GM19023 (cell line): ENCODE data around the gene CDC45.
"Not testable (repeated sequence)": the region's sequence is repeated elsewhere in the genome, so short reads cannot be mapped to it uniquely, and the experiment has no call there.

Experiments
- ATAC-seq: cut with Tn5 transposase; IDR thresholded peaks from one replicate; pipeline ENCODE4 v1.9.1; 2021; ENCODE audit warnings: mild to moderate bottlenecking, moderate library complexity; ENCODE audit not compliant: unreplicated experiment

CDC45 gene

DNA sequence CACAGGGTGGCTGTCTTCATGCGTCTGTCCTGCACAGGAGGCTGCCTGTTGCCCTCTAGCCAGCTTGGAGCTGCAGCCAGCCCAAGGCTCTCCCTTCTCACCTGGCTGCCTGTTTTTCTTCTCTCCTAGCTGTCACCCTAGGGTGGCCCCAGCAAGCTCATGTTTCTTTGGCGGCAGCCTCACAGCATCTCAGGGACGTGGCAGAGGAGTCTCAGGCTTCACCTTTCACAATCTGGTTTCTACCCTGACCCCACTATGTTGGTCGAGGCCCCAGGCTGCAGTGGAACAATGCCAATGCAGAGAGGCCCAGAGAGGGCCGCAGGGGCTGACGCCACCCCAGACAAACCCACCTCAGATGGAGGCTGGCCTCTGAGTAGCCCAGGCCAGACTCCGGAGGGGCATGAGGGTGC, 47.0 kb downstream of the CDC45 start:
- ATAC-seq: no peak

DNA sequence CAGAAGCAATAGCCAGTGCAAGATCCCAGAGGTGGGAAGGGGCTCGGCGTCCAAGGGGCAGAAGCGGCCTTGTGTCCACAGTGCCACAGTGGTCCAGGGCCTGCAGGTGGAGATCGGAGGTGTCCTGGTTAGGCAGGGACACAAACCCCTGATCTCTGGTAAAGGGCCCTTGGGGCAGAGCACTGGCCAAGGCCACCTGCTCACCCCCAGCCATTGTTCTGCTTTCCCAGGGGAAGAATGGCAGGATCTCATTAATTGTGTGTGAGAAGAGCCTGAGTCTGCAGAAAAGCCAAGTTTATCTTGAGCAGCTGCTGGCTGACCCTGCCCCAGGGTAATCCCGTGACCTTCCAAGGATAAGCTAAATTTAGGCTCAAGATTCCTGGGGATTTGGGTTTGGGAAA, 47.6 kb downstream of the CDC45 start:
- ATAC-seq: no peak

DNA sequence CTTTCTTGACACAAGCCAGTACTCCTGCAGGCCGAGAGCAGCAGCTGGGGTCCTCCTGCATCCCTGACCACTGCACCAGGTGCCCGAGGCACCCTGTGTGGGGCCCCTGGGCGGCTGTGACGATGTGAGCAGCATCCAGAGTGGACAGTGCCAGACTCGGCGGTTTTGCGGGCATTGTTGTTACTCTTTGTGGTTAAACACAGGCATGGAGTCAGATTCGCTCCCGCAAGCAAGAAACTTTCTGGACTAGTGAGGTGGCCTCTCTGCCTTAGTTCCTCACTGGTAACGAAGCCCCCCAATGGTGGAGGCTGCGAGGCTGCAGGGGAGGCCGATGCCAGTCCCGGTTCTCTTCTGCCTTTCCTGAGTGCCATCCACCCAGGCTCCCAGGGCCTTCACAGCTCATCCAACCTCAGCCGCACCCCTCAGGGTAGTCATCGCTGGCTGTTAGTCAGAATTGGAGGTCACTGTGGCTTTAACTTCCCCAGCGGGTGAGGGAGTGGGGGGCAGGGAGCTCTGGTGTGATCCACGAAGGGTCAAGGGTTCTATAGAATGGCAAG, 48.2 kb downstream of the CDC45 start:
- no peak for ATAC-seq

DNA sequence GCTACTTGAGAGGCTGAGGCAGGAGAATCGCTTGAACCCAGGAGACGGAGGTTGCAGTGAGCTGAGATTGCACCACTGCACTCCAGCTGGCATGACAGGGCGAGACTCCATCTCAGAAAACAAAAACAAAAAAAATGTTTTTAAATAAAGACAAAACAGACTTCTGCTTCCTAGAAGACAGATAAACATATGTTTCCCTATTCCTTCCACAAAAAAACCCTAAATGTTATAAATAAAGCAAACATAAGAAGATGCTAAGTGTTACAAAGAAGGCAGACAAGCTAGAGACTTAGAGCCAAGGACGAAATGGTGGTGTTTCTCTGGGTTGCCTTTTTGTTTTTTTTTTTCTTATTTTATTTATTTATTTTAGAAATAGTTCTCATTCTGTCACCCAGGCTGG, 50.1 kb downstream of the CDC45 start:
- ATAC-seq: no peak

DNA sequence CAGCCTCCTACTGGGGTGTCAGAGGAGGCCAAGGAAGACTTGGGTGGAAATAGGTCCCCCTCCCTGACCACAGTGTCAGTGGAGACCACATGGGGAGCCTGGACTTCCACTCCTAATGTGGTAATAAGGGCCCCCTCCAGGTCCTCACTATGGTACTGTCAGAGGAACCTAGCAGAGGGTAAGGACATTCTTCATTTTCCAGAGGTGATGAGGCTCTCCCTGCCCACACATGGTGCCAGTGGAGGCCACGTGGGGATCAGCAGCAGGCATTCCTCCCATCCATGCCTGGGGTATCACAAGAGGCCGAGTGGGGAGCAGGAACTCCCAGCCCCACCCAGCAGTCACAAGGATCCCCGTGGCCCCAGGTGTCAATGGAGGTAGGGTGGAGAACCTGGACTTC, 51.0 kb downstream of the CDC45 start:
- ATAC-seq: no peak

DNA sequence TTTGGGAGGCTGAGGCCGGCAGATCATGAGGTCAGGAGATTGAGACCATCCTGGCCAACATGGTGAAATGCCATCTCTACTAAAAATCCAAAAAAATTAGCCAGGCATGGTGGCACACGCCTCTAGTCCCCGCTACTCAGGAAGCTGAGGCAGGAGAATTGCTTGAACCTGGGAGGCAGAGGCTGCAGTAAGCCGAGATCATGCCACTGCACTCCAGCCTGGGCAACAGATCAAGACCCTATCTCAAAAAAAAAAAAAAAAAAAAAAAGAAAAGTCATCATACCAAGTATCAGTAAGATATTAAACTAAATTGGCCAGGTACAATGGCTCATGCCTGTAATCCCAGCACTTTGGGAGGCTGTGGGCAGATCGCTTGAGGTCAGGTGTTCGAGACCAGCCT, 51.6 kb downstream of the CDC45 start:
- not testable (repeated sequence) for ATAC-seq

DNA sequence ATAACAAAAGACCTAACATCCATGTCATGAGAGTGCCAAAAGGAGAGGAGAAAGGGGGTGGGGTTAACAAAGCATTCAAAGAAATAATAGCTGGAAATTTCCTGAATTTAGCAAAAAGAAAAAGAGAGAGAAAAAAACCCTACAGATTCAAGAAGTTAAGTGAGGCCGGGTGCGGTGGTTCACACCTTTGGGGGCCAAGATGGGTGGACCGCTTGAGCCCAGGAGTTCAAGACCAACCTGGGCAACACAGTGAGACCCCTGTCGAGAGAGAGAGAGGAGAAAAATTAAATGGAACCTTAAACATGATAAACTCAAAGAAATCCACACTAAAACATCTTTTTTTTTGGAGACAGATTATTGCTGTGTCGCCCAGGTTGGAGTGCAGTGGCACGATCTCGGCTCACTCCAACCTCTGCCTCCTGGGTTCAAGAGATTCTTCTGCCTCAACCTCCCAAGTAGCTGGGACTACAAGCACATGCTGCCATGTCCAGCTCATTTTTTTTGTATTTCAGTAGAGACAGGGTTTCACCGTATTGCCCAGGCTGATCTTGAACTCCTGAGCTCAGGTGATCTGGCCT, 53.4 kb downstream of the CDC45 start:
- no peak for ATAC-seq

DNA sequence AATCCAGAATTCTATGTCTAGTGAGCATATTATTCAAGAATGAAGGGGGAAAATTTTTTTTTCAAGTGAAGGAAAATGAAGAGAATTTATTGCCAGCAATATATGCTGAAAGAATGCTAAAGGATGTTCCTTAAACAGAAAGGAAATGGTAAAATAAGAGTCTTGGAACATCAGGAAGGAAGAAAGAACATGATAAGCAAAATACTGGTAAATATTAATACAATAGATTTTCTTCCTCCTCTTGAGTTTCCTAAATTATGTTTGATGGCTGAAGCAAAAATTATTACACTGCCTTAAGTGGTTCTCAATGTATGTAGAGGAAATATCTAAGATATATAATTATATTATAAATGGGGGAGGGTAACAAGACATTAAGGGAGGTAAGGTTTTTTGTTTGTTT, 54.1 kb downstream of the CDC45 start:
- ATAC-seq: no peak

DNA sequence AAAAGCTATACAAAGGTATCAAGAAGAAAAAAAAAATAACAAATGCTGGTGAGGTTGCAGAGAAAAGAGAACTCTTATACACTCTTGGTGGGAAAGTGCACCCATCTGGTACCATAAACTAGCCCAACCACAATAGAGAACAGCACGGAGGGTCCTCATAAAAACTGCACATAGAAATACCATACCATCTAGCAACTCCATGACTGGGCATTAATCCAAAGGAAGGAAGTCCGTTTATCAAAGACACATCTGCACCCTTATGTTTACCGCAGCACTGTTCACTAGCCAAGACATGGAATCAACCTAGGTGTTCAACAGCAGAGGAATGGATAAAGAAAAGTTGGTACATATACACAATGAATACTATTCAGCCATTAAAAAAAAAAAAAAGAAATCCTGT, 55.3 kb downstream of the CDC45 start:
- ATAC-seq: no peak

DNA sequence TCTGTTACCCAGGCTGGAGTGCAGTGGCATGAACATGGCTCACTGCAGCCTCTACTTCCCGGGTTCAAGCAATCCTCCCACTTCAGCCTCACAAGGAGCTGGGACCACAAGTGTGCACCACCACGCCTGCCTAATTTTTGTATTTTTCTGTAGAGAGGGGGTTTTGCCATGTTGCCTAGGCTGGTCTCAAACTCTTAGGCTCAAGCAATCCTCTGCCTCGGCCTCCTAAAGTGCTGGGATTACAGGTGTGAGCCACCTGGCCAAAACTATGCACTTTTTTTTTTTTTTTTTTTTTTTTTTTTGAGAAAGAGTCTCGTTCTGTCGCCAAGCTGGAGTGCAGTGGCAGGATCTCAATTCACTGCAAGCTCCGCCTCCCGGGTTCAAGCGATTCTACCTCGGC, 56.8 kb downstream of the CDC45 start:
- no peak for ATAC-seq

DNA sequence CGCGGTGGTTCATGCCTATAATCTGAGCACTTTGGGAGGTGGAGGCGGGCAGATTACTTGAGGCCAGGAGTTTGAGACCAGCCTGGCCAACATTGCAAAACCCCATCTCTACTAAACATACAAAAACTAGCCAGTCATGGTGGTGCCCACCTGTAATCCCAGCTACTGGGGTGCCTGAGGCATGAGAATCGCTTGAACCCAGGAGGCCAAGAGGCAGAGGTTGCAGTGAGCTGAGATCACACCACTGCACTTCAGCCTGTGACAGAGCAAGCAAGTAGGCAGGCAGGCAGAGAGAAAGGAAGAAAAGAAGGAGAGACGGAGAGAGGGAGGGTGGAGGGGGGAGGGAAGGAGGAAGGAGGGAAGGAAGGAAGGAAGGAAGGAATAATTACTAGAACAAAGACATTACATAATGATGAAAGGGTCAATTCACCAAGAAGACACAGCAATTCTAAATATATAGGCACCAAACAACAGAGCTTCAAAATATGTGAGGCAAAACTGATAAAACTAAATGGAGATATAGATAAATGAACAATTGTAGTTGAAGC, 58.3 kb downstream of the CDC45 start:
- no peak for ATAC-seq

DNA sequence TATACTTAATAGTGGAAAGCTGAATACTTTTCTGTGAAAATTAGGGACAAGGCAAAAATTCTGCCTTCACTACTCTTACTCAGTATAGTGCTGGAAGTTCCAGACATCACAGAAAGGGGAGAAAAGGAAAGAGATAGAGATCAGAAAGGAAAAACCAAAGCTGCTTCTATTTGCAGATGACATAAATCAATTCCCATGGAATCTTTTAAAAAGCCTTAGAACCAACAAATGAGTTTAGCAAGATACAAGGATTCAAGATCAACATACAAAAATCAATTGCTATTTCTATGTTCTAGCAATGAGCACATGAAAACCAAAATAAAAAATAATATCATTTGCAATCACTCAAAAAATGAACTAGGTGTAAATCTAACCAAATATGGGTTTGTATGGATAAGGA, 60.7 kb downstream of the CDC45 start:
- no peak for ATAC-seq

DNA sequence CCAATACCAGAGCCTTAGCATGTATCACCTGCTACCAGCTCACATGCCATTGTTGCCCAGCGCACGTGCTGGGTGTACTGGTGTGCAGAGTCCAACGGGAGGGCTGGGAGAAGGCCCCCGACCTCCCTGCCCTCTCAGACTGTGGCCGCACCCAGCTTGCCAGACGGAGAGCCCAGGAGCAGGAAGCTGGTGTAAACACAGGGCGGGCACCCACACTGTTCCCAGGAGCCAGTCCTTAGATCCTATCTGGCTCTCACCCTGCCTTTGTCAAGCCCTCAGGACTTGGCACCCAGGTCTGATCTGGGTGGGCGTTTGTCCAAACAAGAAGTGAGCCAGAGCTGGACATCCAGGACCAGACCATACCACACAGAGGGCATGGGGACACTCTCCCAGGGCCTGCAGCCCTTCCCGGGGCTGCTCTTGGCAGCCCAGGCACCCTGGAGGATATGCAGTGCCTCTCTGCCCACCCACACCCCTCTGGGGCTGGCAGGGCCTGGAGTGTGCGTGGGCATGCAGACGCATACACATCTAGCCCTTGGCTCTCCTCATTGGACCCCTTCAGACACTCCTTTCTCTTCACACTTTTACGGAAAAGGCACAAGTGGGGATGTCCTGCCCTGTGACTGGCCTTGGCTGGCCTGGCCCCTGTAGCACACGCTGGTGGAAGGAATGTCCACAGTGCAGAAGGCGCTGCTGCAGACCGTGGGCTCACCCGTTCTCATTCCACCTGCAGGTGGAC, 64.4 kb downstream of the CDC45 start:
- no peak for ATAC-seq

DNA sequence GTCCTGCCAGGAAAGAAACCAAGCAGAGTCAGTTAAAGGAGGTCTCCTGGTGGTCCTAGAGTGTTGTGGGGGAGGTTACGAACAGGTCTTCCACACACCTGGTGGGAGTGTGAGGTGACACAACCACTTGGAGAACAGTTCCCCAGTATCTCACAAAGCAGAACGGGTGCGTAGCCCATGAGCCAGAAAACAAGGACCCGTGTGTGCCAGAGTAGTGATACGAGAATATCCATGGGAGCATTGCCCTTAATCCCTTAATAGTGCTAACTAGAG, 66.2 kb downstream of the CDC45 start:
- no peak for ATAC-seq

DNA sequence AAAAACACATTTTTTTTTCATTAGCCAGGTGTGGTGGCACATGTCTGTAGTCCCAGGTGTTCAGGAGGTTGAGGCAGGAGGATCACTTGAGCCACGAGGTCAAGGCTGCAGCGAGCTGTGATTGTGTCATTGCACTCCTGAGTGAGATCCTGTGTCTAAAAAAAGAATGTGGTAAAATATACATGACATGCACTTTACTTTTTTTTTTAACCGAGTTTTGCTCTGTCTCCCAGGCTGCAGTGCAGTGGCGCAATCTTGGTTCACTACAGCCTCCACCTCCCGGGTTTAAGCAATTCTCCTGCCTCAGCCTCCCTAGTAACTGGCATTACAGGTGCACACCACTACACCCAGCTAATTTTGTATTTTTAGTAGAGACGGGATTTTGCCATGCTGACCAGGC, 67.0 kb downstream of the CDC45 start:
- ATAC-seq: no peak

DNA sequence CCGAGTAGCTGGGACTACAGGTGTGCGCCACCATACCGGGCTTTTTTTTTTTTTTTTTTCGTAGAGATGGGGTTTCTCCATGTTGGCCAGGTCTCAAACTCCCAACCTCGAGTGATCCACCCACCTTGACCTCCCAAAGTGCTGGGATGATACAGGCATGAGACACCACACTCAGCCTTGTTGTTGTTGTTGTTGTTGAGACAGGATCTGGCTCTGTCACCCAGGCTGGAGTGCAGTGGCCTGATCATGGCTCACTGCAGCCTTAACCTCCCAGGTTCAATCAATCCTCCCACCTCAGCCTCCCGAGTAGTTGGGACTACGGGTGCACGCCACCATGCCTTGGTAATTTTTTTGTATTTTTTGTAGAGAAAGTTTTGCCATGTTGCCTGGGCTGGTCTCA, 67.9 kb downstream of the CDC45 start:
- no peak for ATAC-seq

DNA sequence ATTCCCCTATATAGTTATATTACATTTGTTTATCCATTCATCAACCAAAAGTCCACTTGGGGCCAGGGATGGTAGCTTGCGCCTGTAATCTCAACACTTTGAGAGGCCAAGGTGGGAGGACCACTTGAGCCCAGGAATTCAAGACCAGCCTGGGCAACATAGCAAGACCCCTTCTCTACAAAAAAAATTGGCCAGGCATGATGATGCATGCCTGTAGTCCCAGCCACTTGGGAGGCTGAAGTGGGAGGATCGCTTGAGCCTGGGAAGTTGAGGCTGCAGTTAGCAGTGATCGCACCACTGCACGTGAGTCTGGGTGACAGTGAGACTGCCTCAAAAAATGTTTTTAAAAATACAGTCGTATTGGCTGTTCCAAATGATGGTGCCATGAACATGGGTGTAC, 68.7 kb downstream of the CDC45 start:
- not testable (repeated sequence) for ATAC-seq

DNA sequence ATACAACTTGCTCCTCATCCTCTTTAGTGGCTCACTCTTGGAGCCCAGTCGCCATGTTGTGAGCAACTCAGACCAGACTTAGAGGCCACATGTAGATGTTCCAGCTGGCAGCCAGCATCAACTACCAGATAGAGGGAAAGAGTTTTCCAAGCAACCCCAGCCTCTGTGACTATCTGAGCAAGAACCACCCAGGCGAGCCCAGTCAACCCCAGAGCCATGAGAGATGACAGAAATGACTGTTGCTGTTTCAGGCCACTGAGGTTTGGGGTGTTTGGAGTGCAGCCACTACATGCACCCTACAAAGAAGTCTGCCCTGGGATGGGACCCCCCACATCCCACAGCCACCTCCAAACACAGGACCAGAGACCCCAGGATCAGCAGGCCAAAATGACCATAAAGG, 69.2 kb downstream of the CDC45 start:
- ATAC-seq: no peak

DNA sequence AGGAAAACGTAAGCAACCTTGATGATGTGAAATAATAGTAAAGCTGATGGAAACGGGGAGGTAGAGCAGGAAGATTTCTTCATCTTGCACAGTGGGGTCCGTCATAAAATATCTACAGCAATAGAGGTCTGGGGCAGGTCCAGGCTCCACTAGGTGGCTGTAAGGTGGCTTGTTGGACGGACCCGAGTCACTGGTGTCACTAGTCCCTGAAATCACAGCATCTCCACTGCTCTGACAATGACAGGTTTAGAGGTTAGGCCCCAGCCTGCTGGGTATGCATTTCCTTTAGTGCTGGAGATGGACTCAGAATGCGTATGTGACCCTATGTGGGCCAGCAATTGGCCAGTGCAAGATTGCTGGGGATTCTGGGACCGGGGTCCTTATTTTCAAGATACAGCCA, 69.7 kb downstream of the CDC45 start:
- ATAC-seq: no peak

DNA sequence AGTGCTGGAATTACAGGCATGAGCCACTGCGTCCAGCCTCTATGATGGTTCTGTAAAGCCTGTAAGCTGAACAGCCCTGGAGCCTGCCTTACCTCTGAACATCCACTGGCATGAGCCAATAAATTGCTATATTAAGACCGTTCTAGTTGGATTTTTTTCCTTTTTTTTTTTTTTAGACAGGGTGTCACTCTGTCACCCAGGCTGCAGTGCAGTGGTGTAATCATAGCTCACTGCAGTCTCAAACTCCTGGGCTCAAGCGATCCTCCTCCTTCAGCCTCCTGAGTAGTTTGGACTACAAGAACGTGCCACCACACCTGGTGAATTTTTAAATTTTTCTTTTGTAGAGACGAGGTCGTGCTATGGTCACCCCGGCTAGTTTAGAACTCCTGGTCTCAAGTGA, 70.7 kb downstream of the CDC45 start:
- no peak for ATAC-seq

DNA sequence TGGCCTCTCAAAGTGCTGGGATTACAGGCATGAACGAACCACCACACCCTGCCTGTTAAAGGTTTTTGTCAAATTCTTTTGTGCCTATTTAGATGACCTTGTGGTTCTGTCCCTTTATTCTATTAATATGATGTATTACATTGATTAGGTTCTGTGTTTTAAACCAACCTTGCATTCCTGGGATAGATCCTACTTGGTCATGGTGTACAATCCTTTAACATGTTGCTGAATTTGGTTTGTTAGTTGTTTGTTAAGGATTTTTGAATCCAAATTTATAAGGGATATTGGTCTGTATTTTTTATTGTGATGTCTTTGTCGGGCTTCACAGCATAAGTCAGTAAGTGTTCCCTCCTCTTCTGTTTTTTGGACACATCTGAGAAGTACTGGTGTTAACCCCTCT, 73.5 kb downstream of the CDC45 start:
- no peak for ATAC-seq

DNA sequence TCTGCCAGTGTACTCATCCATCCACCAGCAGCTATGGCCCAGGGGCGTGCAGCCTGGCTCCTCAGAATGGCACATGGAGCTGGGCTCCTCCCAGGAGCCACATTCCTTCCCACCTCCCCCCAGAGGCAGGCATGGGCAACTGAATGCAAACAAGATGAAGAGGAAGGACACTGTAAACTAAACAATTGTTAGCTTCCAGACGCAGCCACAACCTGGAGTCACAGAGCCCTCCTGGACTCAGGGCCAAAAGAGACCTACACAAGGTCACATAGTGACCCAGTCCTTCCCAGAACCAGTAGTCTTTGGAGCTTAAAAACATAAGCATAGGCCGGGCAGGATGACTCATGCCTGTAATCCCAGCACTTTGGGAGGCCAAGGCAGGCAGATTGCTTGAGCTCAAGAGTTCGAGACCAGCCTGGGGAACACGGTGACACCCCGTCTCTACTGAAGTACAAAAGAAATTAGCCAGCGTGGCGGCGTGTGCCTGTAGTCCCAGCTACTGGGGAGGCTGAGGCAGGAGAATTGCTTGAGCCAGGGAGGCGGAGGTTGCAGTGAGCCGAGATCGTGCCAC, 75.2 kb downstream of the CDC45 start:
- no peak for ATAC-seq
